Measurements from ENCODE around the gene GALR1.
A peak's percentile ranks its signal among the peaks of the same experiment; 100 is the strongest.

GALR1 gene

GRCh38 chr18:77316008-77316407, 66.4 kb downstream of the GALR1 start:
- Histone ChIP-seq H3K4me3 (ENCODE audit: low read depth, low read length) (no peak overlapping the region), H3K36me3 (replicated peaks) (no peaks in the 10 kb centered on the region), H3K27me3 (replicated peaks) (no peaks in the 10 kb centered on the region), H3K27ac (no peak overlapping the region)
- TF ChIP-seq CTCF (IDR thresholded peaks at IDR 0.05; ENCODE audit: low read depth, low read length, missing control alignments): no peak
- DNase-seq: no peak
- in situ Hi-C loops (cut with HindIII; ENCODE audit: low pct_ligation_motif_present, low sequenced_read_pairs): no loop called here

- Histone ChIP-seq H3K27me3 (replicated peaks) (no peaks in the 10 kb centered on the region), H3K36me3 (replicated peaks) (no peaks in the 10 kb centered on the region), H3K27ac (no peak overlapping the region), H3K4me3 (ENCODE audit: low read depth, low read length) (no peak overlapping the region)
- no peak for TF ChIP-seq CTCF (IDR thresholded peaks at IDR 0.05; ENCODE audit: low read depth, low read length, missing control alignments)
- DNase-seq: peak; percentile 71
- in situ Hi-C loops (cut with HindIII; ENCODE audit: low pct_ligation_motif_present, low sequenced_read_pairs): no loop called here
Observed at GRCh38 chr18:77316641-77317040, 67.0 kb downstream of the GALR1 start.

GRCh38 chr18:77320971-77321559, 71.4 kb downstream of the GALR1 start:
- Histone ChIP-seq H3K27me3 (replicated peaks) (no peaks in the 10 kb centered on the region), H3K27ac (no peak overlapping the region), H3K4me3 (ENCODE audit: low read depth, low read length) (no peak overlapping the region), H3K36me3 (replicated peaks) (no peaks in the 10 kb centered on the region)
- DNase-seq: no peak
- in situ Hi-C loops (cut with HindIII; ENCODE audit: low pct_ligation_motif_present, low sequenced_read_pairs): no loop called here
- no peak for TF ChIP-seq CTCF (IDR thresholded peaks at IDR 0.05; ENCODE audit: low read depth, low read length, missing control alignments)

- no peaks in the 10 kb centered on the region for H3K36me3 ChIP-seq (replicated peaks)
- DNase-seq: no peak
- in situ Hi-C loops (cut with HindIII; ENCODE audit: low pct_ligation_motif_present, low sequenced_read_pairs): no loop called here
- H3K4me3 ChIP-seq (ENCODE audit: low read depth, low read length): no peak overlapping the region
- no peak for TF ChIP-seq CTCF (IDR thresholded peaks at IDR 0.05; ENCODE audit: low read depth, low read length, missing control alignments)
- H3K27ac ChIP-seq: no peak overlapping the region
- no peaks in the 10 kb centered on the region for H3K27me3 ChIP-seq (replicated peaks)
Observed at GRCh38 chr18:77321823-77322805, 72.5 kb downstream of the GALR1 start.

- in situ Hi-C loops (cut with HindIII; ENCODE audit: low pct_ligation_motif_present, low sequenced_read_pairs): no loop called here
- no peak for DNase-seq
- no peaks in the 10 kb centered on the region for H3K27me3 ChIP-seq (replicated peaks)
- no peak overlapping the region for H3K4me3 ChIP-seq (ENCODE audit: low read depth, low read length)
- no peak overlapping the region for H3K27ac ChIP-seq
- no peaks in the 10 kb centered on the region for H3K36me3 ChIP-seq (replicated peaks)
- TF ChIP-seq CTCF (IDR thresholded peaks at IDR 0.05; ENCODE audit: low read depth, low read length, missing control alignments): no peak
Observed at GRCh38 chr18:77323640-77324299, 74.1 kb downstream of the GALR1 start.
